ENCODE measurements around the gene HMX3.

Gene HMX3

GRCh38 chr10:123140164-123140982 is 4.6 kb downstream of the HMX3 start:
- Mint-ChIP-seq H3K36me3 (ENCODE audit: low read depth) (peaks cover 7% of the 10 kb centered on the region), H3K27me3 (ENCODE audit: low read depth) (peaks cover 85% of the 10 kb centered on the region), H3K27ac (no peak overlapping the region), H3K4me1 (ENCODE audit: low read depth) (peaks cover 13% of the 10 kb centered on the region), H3K9me3 (peaks cover 3% of the 10 kb centered on the region), H3K4me3 (peak overlapping the region; percentile 26)
- no peak for DNase-seq (ENCODE audit: low spot score)

- no peak for DNase-seq (ENCODE audit: low spot score)
- Mint-ChIP-seq H3K4me3 (no peak overlapping the region), H3K27me3 (ENCODE audit: low read depth) (peaks cover 90% of the 10 kb centered on the region), H3K27ac (no peak overlapping the region), H3K9me3 (peaks cover 3% of the 10 kb centered on the region), H3K4me1 (ENCODE audit: low read depth) (peaks cover 13% of the 10 kb centered on the region), H3K36me3 (ENCODE audit: low read depth) (peaks cover 7% of the 10 kb centered on the region)
These were observed 5.2 kb downstream of the HMX3 start for GRCh38 chr10:123140983-123141390.

GRCh38 chr10:123141791-123142700 is 6.3 kb downstream of the HMX3 start:
- H3K4me1 Mint-ChIP-seq (ENCODE audit: low read depth): peaks cover 13% of the 10 kb centered on the region
- H3K27me3 Mint-ChIP-seq (ENCODE audit: low read depth): peaks cover 89% of the 10 kb centered on the region
- no peak for DNase-seq (ENCODE audit: low spot score)
- no peak overlapping the region for H3K27ac Mint-ChIP-seq
- peaks cover 7% of the 10 kb centered on the region for H3K9me3 Mint-ChIP-seq
- peaks cover 9% of the 10 kb centered on the region for H3K36me3 Mint-ChIP-seq (ENCODE audit: low read depth)
- H3K4me3 Mint-ChIP-seq: no peak overlapping the region

GRCh38 chr10:123142701-123143161 is 7.0 kb downstream of the HMX3 start:
- Mint-ChIP-seq H3K27me3 (ENCODE audit: low read depth) (peaks cover 91% of the 10 kb centered on the region), H3K4me3 (no peak overlapping the region), H3K36me3 (ENCODE audit: low read depth) (peaks cover 11% of the 10 kb centered on the region), H3K4me1 (ENCODE audit: low read depth) (peaks cover 14% of the 10 kb centered on the region), H3K9me3 (peaks cover 8% of the 10 kb centered on the region), H3K27ac (peak overlapping the region; percentile 6)
- no peak for DNase-seq (ENCODE audit: low spot score)

GRCh38 chr10:123143162-123143824 is 7.5 kb downstream of the HMX3 start:
- peak overlapping the region; percentile 6 for H3K27ac Mint-ChIP-seq
- H3K4me1 Mint-ChIP-seq (ENCODE audit: low read depth): peaks cover 14% of the 10 kb centered on the region
- peaks cover 8% of the 10 kb centered on the region for H3K9me3 Mint-ChIP-seq

GRCh38 chr10:123143825-123144168 is 8.0 kb downstream of the HMX3 start:
- no peak for DNase-seq (ENCODE audit: low spot score)
- H3K36me3 Mint-ChIP-seq (ENCODE audit: low read depth): peaks cover 10% of the 10 kb centered on the region
- peaks cover 83% of the 10 kb centered on the region for H3K27me3 Mint-ChIP-seq (ENCODE audit: low read depth)
- no peak overlapping the region for H3K4me3 Mint-ChIP-seq
- H3K9me3 Mint-ChIP-seq: peaks cover 8% of the 10 kb centered on the region
- peaks cover 14% of the 10 kb centered on the region for H3K4me1 Mint-ChIP-seq (ENCODE audit: low read depth)
- H3K27ac Mint-ChIP-seq: no peak overlapping the region

More at GRCh38 chr10:123143162-123143824, 7.5 kb downstream of the HMX3 start:
- peaks cover 11% of the 10 kb centered on the region for H3K36me3 Mint-ChIP-seq (ENCODE audit: low read depth)
- H3K4me3 Mint-ChIP-seq: no peak overlapping the region
- peaks cover 85% of the 10 kb centered on the region for H3K27me3 Mint-ChIP-seq (ENCODE audit: low read depth)
- no peak for DNase-seq (ENCODE audit: low spot score)

- peak overlapping the region; percentile 31 for H3K4me3 Mint-ChIP-seq
- peaks cover 8% of the 10 kb centered on the region for H3K9me3 Mint-ChIP-seq
- H3K27ac Mint-ChIP-seq: peak overlapping the region; percentile 56
- peaks cover 15% of the 10 kb centered on the region for H3K4me1 Mint-ChIP-seq (ENCODE audit: low read depth)
- peaks cover 79% of the 10 kb centered on the region for H3K27me3 Mint-ChIP-seq (ENCODE audit: low read depth)
- DNase-seq (ENCODE audit: low spot score): no peak
- peaks cover 14% of the 10 kb centered on the region for H3K36me3 Mint-ChIP-seq (ENCODE audit: low read depth)
These were observed 9.1 kb downstream of the HMX3 start for GRCh38 chr10:123144697-123145541.

GRCh38 chr10:123145542-123146012 is 9.8 kb downstream of the HMX3 start:
- peaks cover 13% of the 10 kb centered on the region for H3K4me1 Mint-ChIP-seq (ENCODE audit: low read depth)
- DNase-seq (ENCODE audit: low spot score): no peak
- no peak overlapping the region for H3K4me3 Mint-ChIP-seq
- peaks cover 79% of the 10 kb centered on the region for H3K27me3 Mint-ChIP-seq (ENCODE audit: low read depth)
- peaks cover 8% of the 10 kb centered on the region for H3K9me3 Mint-ChIP-seq
- H3K36me3 Mint-ChIP-seq (ENCODE audit: low read depth): peaks cover 14% of the 10 kb centered on the region
- no peak overlapping the region for H3K27ac Mint-ChIP-seq

- Mint-ChIP-seq H3K27me3 (ENCODE audit: low read depth) (peaks cover 78% of the 10 kb centered on the region), H3K4me1 (ENCODE audit: low read depth) (peaks cover 15% of the 10 kb centered on the region), H3K36me3 (ENCODE audit: low read depth) (peaks cover 14% of the 10 kb centered on the region), H3K4me3 (peak overlapping the region; percentile 54), H3K27ac (peak overlapping the region; percentile 70), H3K9me3 (peaks cover 8% of the 10 kb centered on the region)
- DNase-seq (ENCODE audit: low spot score): no peak
These were observed 10.5 kb downstream of the HMX3 start for GRCh38 chr10:123146013-123146893.

- Mint-ChIP-seq H3K36me3 (ENCODE audit: low read depth) (peaks cover 12% of the 10 kb centered on the region), H3K27ac (peak overlapping the region; percentile 70)
These were observed 11.3 kb downstream of the HMX3 start for GRCh38 chr10:123146894-123147634.

GRCh38 chr10:123147635-123148413 is 12.1 kb downstream of the HMX3 start, which contains the start of gene HMX2:
HMX2 (plus strand) TSS chr10:123148136; CDS start chr10:123148379, 243 bp downstream.
- peak within 1 kb of the TSS; percentile 70 for H3K27ac Mint-ChIP-seq
- peaks cover 5% of the 10 kb centered on the region for H3K9me3 Mint-ChIP-seq
- H3K4me3 Mint-ChIP-seq: peak within 1 kb of the TSS; percentile 67
- no peak for DNase-seq (ENCODE audit: low spot score)
- H3K27me3 Mint-ChIP-seq (ENCODE audit: low read depth): peaks cover 77% of the 10 kb centered on the region
- H3K36me3 Mint-ChIP-seq (ENCODE audit: low read depth): peaks cover 12% of the 10 kb centered on the region
- peaks cover 16% of the 10 kb centered on the region for H3K4me1 Mint-ChIP-seq (ENCODE audit: low read depth)

More at GRCh38 chr10:123146894-123147634, 11.3 kb downstream of the HMX3 start:
- H3K27me3 Mint-ChIP-seq (ENCODE audit: low read depth): peaks cover 78% of the 10 kb centered on the region
- H3K4me3 Mint-ChIP-seq: peak overlapping the region; percentile 54
- peaks cover 16% of the 10 kb centered on the region for H3K4me1 Mint-ChIP-seq (ENCODE audit: low read depth)
- peaks cover 5% of the 10 kb centered on the region for H3K9me3 Mint-ChIP-seq
- no peak for DNase-seq (ENCODE audit: low spot score)

Measured in T-helper 2 cell treated with Interferon-gamma antibody and Interleukin-4, amounts not matched to agents 5 μg/mL and 100 μg/mL, for 36 hours (primary cell).